Occipital lobe (tissue), 2 donors: ENCODE results near the gene SLC30A7. TPM values are rescaled to one million over a fixed set of nuclear protein-coding genes. Genes with fewer than 3 reads are reported as not detected.

Experiments used
- DNase-seq: peaks from one replicate; lab custom pipeline; 2025; lab: John Stamatoyannopoulos, UW
- total RNA-seq: library from RNA; depleted of rRNA; stranded (reverse); fragments of >200 nt; gene quantifications from one replicate; pipeline ENCODE4 v1.2.3, GENCODE V29; 2014

Gene SLC30A7
- total RNA-seq, 1 donor from 2014 or later: 42.1 TPM

- DNase-seq: peak; percentile 87
These were observed 130.0 kb downstream of the SLC30A7 start, which contains the start of gene DPH5 for GRCh38 chr1:101025657-101026429. TSS of gene DPH5 (minus strand) at chr1:101025784. CDS start at chr1:101025443, 341 bp downstream.

- no peak for DNase-seq
These were observed 130.5 kb downstream of the SLC30A7 start for GRCh38 chr1:101026430-101026788.

- no peak for DNase-seq
These were observed 131.4 kb downstream of the SLC30A7 start for GRCh38 chr1:101027194-101027772.

GRCh38 chr1:101028466-101028865 lies 132.6 kb downstream of the SLC30A7 start:
- DNase-seq: no peak

- no peak for DNase-seq
These were observed 133.3 kb downstream of the SLC30A7 start for GRCh38 chr1:101029184-101029583.

GRCh38 chr1:101030881-101031280 lies 135.0 kb downstream of the SLC30A7 start:
- no peak for DNase-seq

Other genes with a start within 250 kb of the SLC30A7 start
- 24.3 TPM for gene VCAM1, start 176.3 kb upstream of the SLC30A7 start, total RNA-seq
- 34.5 TPM for gene EXTL2, start 1.2 kb upstream of the SLC30A7 start, total RNA-seq
- gene DPH5, start 129.7 kb downstream of the SLC30A7 start, total RNA-seq: 41.3 TPM